Neutrophil (primary cell): Measurements from ENCODE around the gene FHAD1.

Experiments used
- H3K27ac ChIP-seq: fragments of 200-600 bp; sonication (generic); 2 replicates; pipeline ENCODE4 v1.5.1; 2016; ENCODE audit warnings: mild to moderate bottlenecking, moderate library complexity
- H3K27me3 ChIP-seq: fragments of 200-600 bp; sonication (generic); 2 replicates; pipeline ENCODE4 v1.6.0; 2016; ENCODE audit warnings: mild to moderate bottlenecking
- H3K36me3 ChIP-seq: fragments of 200-600 bp; sonication (generic); 2 replicates; pipeline ENCODE4 v1.5.1; 2017
- H3K4me1 ChIP-seq, 2 experiments: fragments of 200-600 bp in 1 of 2; sonication (generic) in 1 of 2; 1 replicate in 1 of 2; 2 replicates in 1 of 2; pipeline versions ENCODE4 v1.5.1 to v1.6.1; 2013 to 2016; ENCODE audit warnings: low read depth in 1 of 2, low read length in 1 of 2, mild to moderate bottlenecking in 1 of 2, moderate library complexity in 1 of 2; ENCODE audit not compliant: control insufficient read depth in 1 of 2, insufficient read depth in 1 of 2
- H3K4me3 ChIP-seq, 2 experiments: fragments of 200-600 bp in 1 of 2; sonication (generic) in 1 of 2; 1 replicate in 1 of 2; 2 replicates in 1 of 2; pipeline ENCODE4 v1.5.1; 2013 to 2016; ENCODE audit warnings: low read depth in 1 of 2, low read length in 1 of 2, mild to moderate bottlenecking in 1 of 2, moderate library complexity in 1 of 2
- H3K9me3 ChIP-seq: fragments of 200-600 bp; sonication (generic); 2 replicates; pipeline ENCODE4 v1.5.1; 2016
- CTCF ChIP-seq: fragments of 200-600 bp; sonication (generic); IDR thresholded peaks from 2 replicates; pipeline ENCODE4 v1.5.1; 2016; ENCODE audit warnings: antibody characterized with exemption

Gene FHAD1

GRCh38 chr1:15417059-15417934, 170.3 kb downstream of the FHAD1 start:
- Histone ChIP-seq H3K27ac (peak overlapping the region; percentile 100), H3K9me3 (no peaks in the 10 kb centered on the region), H3K36me3 (peaks cover 84% of the 10 kb centered on the region), H3K27me3 (no peaks in the 10 kb centered on the region), H3K4me3 (peak overlapping the region; percentile 83 to 95), H3K4me1 (peaks cover 90 to 98% of the 10 kb centered on the region in 2 experiments)
- no peak for TF ChIP-seq CTCF

GRCh38 chr1:15418806-15419515, 171.9 kb downstream of the FHAD1 start:
- peaks cover 82% of the 10 kb centered on the region for H3K36me3 ChIP-seq
- no peaks in the 10 kb centered on the region for H3K9me3 ChIP-seq
- peak overlapping the region; percentile 100 for H3K27ac ChIP-seq
- H3K4me3 ChIP-seq = peak overlapping the region in 1 of 2 experiments; percentile 5
- no peaks in the 10 kb centered on the region for H3K27me3 ChIP-seq
- H3K4me1 ChIP-seq = peaks cover 85 to 93% of the 10 kb centered on the region in 2 experiments
- no peak for TF ChIP-seq CTCF

GRCh38 chr1:15420853-15421465, 173.9 kb downstream of the FHAD1 start:
- Histone ChIP-seq H3K4me3 (peak overlapping the region in 1 of 2 experiments; percentile 14), H3K27me3 (no peaks in the 10 kb centered on the region), H3K36me3 (peaks cover 82% of the 10 kb centered on the region)

GRCh38 chr1:15422871-15423270, 175.8 kb downstream of the FHAD1 start:
- H3K27ac ChIP-seq = peak overlapping the region; percentile 57
- peaks cover 46 to 61% of the 10 kb centered on the region in 2 experiments for H3K4me1 ChIP-seq
- H3K36me3 ChIP-seq = peaks cover 90% of the 10 kb centered on the region
- H3K27me3 ChIP-seq = no peaks in the 10 kb centered on the region
- no peak for TF ChIP-seq CTCF
- H3K9me3 ChIP-seq = no peaks in the 10 kb centered on the region
- no peak overlapping the region for H3K4me3 ChIP-seq

More at GRCh38 chr1:15420853-15421465, 173.9 kb downstream of the FHAD1 start:
- Histone ChIP-seq H3K27ac (peak overlapping the region; percentile 100), H3K9me3 (no peaks in the 10 kb centered on the region), H3K4me1 (peaks cover 65 to 80% of the 10 kb centered on the region in 2 experiments)
- TF ChIP-seq CTCF = peak; percentile 41

GRCh38 chr1:15423355-15424077, 176.5 kb downstream of the FHAD1 start:
- Histone ChIP-seq H3K27me3 (no peaks in the 10 kb centered on the region), H3K9me3 (no peaks in the 10 kb centered on the region), H3K4me1 (peaks cover 42 to 56% of the 10 kb centered on the region in 2 experiments), H3K36me3 (peaks cover 96% of the 10 kb centered on the region), H3K27ac (peak overlapping the region; percentile 57), H3K4me3 (no peak overlapping the region)
- TF ChIP-seq CTCF = no peak
